Mucosa of stomach (tissue), 1 donor: ENCODE data around the gene PRC1.
"Not testable (repeated sequence)": the region's sequence is repeated elsewhere in the genome, so short reads cannot be mapped to it uniquely, and the experiment has no call there.

Source experiments
- H3K27me3 ChIP-seq: one replicate; pipeline ENCODE4 v1.7.0; 2013; ENCODE audit warnings: mild to moderate bottlenecking, low read length; ENCODE audit not compliant: control insufficient read depth, insufficient read depth
- H3K36me3 ChIP-seq: one replicate; pipeline ENCODE4 v1.7.0; 2013; ENCODE audit warnings: low read length; ENCODE audit not compliant: control insufficient read depth, insufficient read depth
- H3K4me1 ChIP-seq: one replicate; pipeline ENCODE4 v1.7.0; 2013; ENCODE audit warnings: mild to moderate bottlenecking, low read length; ENCODE audit not compliant: control insufficient read depth, insufficient read depth
- H3K4me3 ChIP-seq: one replicate; pipeline ENCODE4 v1.7.0; 2013; ENCODE audit warnings: low read length
- H3K9ac ChIP-seq: one replicate; pipeline ENCODE4 v1.7.0; 2013; ENCODE audit warnings: mild to moderate bottlenecking, low read length, moderate library complexity
- H3K9me3 ChIP-seq: one replicate; pipeline ENCODE4 v1.7.0; 2013; ENCODE audit warnings: mild to moderate bottlenecking, low read length, moderate library complexity; ENCODE audit not compliant: control insufficient read depth
- donor health status: Pancreatic carcinoma.

Gene PRC1

GRCh38 chr15:91018158-91018557 is 23.8 kb upstream of the PRC1 start:
- H3K27me3 ChIP-seq = no peaks in the 10 kb centered on the region
- H3K4me3 ChIP-seq = no peak overlapping the region
- H3K9me3 ChIP-seq = no peaks in the 10 kb centered on the region
- H3K36me3 ChIP-seq = no peaks in the 10 kb centered on the region
- H3K9ac ChIP-seq = no peak overlapping the region
- H3K4me1 ChIP-seq = peaks cover 6% of the 10 kb centered on the region

- Histone ChIP-seq H3K4me1 (peaks cover 6% of the 10 kb centered on the region), H3K4me3 (no peak overlapping the region), H3K27me3 (no peaks in the 10 kb centered on the region), H3K9me3 (no peaks in the 10 kb centered on the region), H3K9ac (no peak overlapping the region), H3K36me3 (no peaks in the 10 kb centered on the region)
These were observed 23.4 kb upstream of the PRC1 start for GRCh38 chr15:91017716-91018115.

GRCh38 chr15:91013701-91014100 is 19.4 kb upstream of the PRC1 start:
- not testable (repeated sequence) for H3K9me3 ChIP-seq, H3K4me1 ChIP-seq, H3K4me3 ChIP-seq, H3K9ac ChIP-seq, H3K36me3 ChIP-seq, H3K27me3 ChIP-seq

DNA sequence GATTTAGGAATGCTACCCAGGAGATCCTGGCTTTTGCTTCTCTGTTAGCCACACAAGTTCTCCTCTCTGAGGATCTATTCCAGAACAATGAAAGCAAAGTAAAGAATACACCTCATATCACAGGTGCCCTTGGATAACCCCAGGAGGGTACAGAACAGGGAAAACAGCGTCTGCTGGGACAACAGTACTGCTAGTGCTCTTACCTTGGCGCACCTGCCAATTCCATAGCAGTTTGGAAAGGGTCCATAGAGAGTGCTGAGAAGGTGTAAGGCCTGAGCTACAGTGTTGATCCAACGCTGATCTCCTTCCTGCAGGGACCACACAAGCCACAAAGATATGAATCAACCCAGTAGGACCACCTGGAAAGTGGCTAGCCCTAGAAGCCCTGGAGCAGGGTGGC is 12.9 kb upstream of the PRC1 start:
- no peaks in the 10 kb centered on the region for H3K9me3 ChIP-seq
- H3K9ac ChIP-seq = no peak overlapping the region
- H3K27me3 ChIP-seq = no peaks in the 10 kb centered on the region
- H3K4me1 ChIP-seq = no peaks in the 10 kb centered on the region
- H3K36me3 ChIP-seq = no peaks in the 10 kb centered on the region
- H3K4me3 ChIP-seq = no peak overlapping the region

- H3K36me3 ChIP-seq = no peaks in the 10 kb centered on the region
These were observed 6.9 kb upstream of the PRC1 start for GRCh38 chr15:91001209-91001608.

GRCh38 chr15:90998737-90999136 is 4.4 kb upstream of the PRC1 start:
- Histone ChIP-seq H3K9me3 (no peaks in the 10 kb centered on the region), H3K9ac (no peak overlapping the region), H3K27me3 (no peaks in the 10 kb centered on the region), H3K4me3 (no peak overlapping the region), H3K36me3 (no peaks in the 10 kb centered on the region), H3K4me1 (peaks cover 4% of the 10 kb centered on the region)

More at GRCh38 chr15:91001209-91001608, 6.9 kb upstream of the PRC1 start:
- Histone ChIP-seq H3K4me1 (no peaks in the 10 kb centered on the region), H3K9me3 (no peaks in the 10 kb centered on the region), H3K9ac (no peak overlapping the region), H3K4me3 (no peak overlapping the region), H3K27me3 (no peaks in the 10 kb centered on the region)

DNA sequence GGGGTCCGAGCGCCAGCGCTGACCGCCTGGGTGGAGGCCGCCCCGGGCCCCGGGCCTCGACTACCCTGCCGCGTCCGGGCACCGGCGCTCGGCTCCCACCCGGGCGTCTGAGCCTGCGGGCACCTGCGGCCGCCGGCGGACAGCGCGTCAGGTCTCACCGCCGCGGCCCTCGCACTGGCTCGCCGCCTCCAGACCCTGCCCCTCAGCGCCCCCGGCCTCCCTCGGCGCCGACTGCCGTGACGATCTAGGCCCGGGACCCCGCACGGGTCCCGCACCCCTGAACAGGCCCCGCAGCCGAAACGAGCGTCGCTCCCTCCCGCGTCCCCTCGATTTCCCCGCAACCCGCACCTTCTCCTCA is 297 bp downstream of the PRC1 start:
- H3K9ac ChIP-seq = peak overlapping the region; percentile 88
- no peaks in the 10 kb centered on the region for H3K9me3 ChIP-seq
- no peaks in the 10 kb centered on the region for H3K36me3 ChIP-seq
- H3K4me1 ChIP-seq = peaks cover 4% of the 10 kb centered on the region
- H3K27me3 ChIP-seq = no peaks in the 10 kb centered on the region
- H3K4me3 ChIP-seq = peak overlapping the region; percentile 80

- Histone ChIP-seq H3K9me3 (no peaks in the 10 kb centered on the region), H3K4me3 (no peak overlapping the region), H3K4me1 (peaks cover 9% of the 10 kb centered on the region), H3K9ac (no peak overlapping the region), H3K36me3 (no peaks in the 10 kb centered on the region), H3K27me3 (no peaks in the 10 kb centered on the region)
These were observed 2.6 kb downstream of the PRC1 start for GRCh38 chr15:90991587-90992285.

- H3K4me1 ChIP-seq = peaks cover 9% of the 10 kb centered on the region
- H3K27me3 ChIP-seq = no peaks in the 10 kb centered on the region
- H3K36me3 ChIP-seq = no peaks in the 10 kb centered on the region
- H3K9ac ChIP-seq = no peak overlapping the region
- H3K4me3 ChIP-seq = no peak overlapping the region
- H3K9me3 ChIP-seq = no peaks in the 10 kb centered on the region
These were observed 3.9 kb downstream of the PRC1 start for GRCh38 chr15:90990446-90990845.

GRCh38 chr15:90989040-90989768 is 5.1 kb downstream of the PRC1 start:
- Histone ChIP-seq H3K9me3 (no peaks in the 10 kb centered on the region), H3K36me3 (no peaks in the 10 kb centered on the region), H3K4me1 (peaks cover 5% of the 10 kb centered on the region), H3K4me3 (no peak overlapping the region), H3K27me3 (no peaks in the 10 kb centered on the region), H3K9ac (no peak overlapping the region)

DNA sequence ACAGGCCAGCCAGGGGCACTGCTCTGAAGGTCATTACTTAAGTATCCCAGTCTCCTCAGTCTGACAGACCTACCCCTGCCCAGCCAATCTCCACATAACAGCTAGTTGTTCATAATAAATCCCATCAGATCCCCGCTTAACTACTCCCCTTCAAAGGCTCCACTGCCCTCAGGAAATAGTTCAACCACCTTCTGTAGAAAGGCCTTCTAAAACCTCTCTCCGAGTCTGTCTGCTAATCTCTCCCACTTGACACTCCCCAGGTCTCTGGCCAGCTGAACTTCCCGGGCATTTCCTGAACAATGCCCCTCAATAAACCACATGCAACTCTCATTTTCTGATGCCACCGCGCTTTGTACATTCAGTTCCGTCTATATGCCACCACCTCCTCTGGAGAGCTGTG is 6.0 kb downstream of the PRC1 start:
- no peaks in the 10 kb centered on the region for H3K36me3 ChIP-seq
- H3K9me3 ChIP-seq = no peaks in the 10 kb centered on the region
- no peak overlapping the region for H3K4me3 ChIP-seq
- peaks cover 5% of the 10 kb centered on the region for H3K4me1 ChIP-seq
- no peaks in the 10 kb centered on the region for H3K27me3 ChIP-seq
- H3K9ac ChIP-seq = no peak overlapping the region

- Histone ChIP-seq H3K9ac (no peak overlapping the region), H3K9me3 (no peaks in the 10 kb centered on the region), H3K4me1 (peaks cover 5% of the 10 kb centered on the region), H3K36me3 (no peaks in the 10 kb centered on the region), H3K27me3 (no peaks in the 10 kb centered on the region), H3K4me3 (no peak overlapping the region)
These were observed 6.7 kb downstream of the PRC1 start for GRCh38 chr15:90987561-90988141.
